ENCODE results near the gene MYO9A.
A peak's percentile ranks its signal among the peaks of the same experiment; 100 is the strongest.

Gene MYO9A

GRCh38 chr15:71782422-71783165, 335.4 kb downstream of the MYO9A start:
- no peak for DNase-seq (ENCODE audit: low read depth)

DNA sequence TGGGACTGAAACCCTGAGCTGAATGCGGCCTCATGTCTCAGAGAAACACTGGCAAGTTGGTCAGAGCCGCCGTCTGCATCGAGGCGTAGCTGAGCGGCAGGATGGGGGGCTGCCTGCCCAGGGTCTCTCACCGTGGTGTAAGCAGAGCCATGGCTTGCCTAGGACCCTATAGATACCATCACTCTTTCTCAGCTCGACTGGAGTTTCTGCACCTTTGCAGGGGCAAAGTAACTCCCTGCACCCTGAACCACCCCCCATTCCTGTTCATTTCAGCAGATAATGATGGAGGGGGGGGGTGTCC, 336.0 kb downstream of the MYO9A start:
- DNase-seq (ENCODE audit: low read depth), result no peak

GRCh38 chr15:71781179-71781964, 336.6 kb downstream of the MYO9A start:
- peak; percentile 51 for DNase-seq (ENCODE audit: low read depth)

GRCh38 chr15:71780115-71780976, 337.6 kb downstream of the MYO9A start:
- peak; percentile 55 for DNase-seq (ENCODE audit: low read depth)

GRCh38 chr15:71779073-71779797, 338.7 kb downstream of the MYO9A start:
- DNase-seq (ENCODE audit: low read depth), result no peak

DNA sequence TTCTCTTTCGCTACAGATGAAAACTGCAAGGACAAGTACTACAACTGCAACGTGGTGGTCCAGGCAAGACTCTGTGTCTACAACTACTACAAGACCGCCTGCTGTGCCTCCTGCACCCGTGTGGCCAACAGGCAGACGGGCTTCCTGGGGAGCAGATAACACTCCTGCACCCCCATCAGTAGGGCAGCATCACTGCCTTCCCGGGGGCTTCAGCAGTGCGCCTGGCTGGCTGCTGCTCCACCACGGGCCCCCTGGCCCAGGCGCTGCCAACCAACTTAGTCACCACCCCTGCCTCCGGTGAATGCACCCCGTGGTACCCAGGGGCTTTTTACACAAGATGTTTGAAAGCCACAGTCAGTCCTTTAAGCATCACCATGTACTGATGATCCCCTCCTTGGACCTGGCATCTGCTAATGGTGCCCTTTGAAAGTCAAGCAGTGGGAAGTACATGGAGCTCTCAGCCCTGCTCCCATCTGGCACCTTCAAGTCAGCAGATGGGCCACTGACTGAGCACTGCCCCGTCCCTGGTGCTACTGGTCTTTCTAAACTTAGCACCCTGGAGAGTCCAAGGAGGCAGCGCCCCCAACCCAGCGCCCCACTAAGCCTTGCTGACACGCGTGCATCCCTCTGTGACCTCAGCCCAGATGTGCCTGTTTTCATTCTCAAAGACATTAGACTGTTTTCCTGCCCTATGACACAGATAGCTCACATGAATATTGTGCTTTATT, 340.6 kb downstream of the MYO9A start:
- DNase-seq (ENCODE audit: low read depth), result no peak

DNA sequence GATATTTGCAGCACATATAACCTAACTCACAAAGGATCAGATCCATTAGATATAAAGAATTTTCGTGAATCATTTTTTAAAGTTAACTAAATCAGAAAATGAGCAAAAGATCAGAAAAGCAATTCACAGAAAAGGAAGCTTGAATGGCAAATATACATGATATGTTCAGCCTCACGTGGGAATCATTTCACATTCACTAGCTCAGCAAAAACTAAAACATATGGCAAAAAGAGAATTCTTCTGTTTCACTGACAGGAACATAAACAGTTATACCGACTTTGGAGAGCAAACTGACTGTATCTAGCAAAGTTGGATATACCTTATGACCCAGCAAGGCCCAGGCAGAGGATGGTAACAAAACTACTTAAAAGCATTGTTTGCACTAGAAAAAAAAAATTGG, 341.6 kb downstream of the MYO9A start:
- DNase-seq (ENCODE audit: low read depth), result no peak

GRCh38 chr15:71775856-71776255, 342.1 kb downstream of the MYO9A start:
- peak; percentile 16 for DNase-seq (ENCODE audit: low read depth)

DNA sequence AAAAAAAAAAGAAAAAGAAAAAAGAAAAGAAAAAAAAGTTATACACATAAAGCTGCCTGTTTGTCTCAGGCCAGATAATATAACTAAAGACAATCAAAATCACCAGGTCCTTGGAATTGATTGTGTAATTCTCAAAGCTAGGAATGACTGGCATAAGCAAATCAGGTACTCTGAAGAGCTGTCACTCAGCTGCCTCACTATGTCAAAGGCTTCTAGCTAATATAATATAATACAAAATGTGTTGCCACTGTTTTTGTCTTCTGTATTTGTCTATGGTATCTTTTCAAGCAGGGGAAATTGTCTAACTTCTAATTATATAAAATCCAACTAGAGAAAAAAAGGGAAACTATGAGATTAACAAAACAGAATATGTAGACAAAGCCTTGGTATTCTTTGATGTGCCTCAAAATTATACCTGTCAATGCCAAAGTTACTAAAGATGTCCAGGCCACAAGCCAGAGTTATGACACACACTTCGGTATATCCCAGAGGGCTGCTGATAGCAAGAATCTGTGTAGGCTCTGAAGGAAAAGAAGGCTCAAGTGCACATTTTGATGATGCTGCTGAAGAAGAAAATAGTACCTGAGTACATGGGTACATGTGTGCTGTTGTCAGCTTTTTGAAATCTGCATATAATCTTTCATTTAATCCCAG, 344.6 kb downstream of the MYO9A start:
- no peak for DNase-seq (ENCODE audit: low read depth)

Measured in amniotic epithelial cell (primary cell).